NT2/D1 (cell line): ENCODE data around the gene TMEM191B.
"Not testable (repeated sequence)": the region's sequence is repeated elsewhere in the genome, so short reads cannot be mapped to it uniquely, and the experiment has no call there.

Experiments used
- YY1 ChIP-seq: IDR thresholded peaks from 2 replicates; pipeline ENCODE4 v1.6.1; 2011; ENCODE audit not compliant: insufficient read length, insufficient read depth
- ZNF274 ChIP-seq: IDR thresholded peaks from 2 replicates; pipeline ENCODE4 v1.6.1; 2011; ENCODE audit warnings: mild to moderate bottlenecking, low read depth, low read length

DNA sequence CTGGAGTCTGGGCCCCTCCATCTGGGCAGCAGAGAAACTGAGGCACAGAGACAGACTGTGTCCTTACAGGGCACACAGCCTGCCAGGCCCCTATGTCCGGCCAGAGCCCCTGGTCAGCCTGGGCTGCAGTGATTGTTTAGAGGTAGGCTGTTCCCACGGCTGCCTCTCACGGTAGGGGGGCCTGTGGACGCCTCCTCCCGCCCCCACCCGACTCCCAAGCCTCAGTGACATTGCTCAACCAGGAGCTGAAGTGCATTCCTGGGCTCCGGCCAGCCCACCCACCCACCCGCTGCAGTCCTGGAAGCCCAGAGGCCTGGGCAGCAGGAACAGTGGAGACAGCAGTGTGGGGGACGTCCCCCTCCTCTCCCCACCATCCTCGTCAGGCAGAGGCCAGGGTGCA is 14.1 kb upstream of the TMEM191B start:
- TF ChIP-seq YY1, ZNF274: not testable (repeated sequence)
